Mesothelial cell of epicardium (in vitro differentiated cells): ENCODE measurements around the gene NFAM1. TPM values are rescaled to one million over a fixed set of nuclear protein-coding genes. Genes with fewer than 3 reads are reported as not detected.
A peak's percentile ranks its signal among the peaks of the same experiment; 100 is the strongest.

Source experiments
- DNase-seq, 2 experiments: peaks; one replicate each; pipeline ENCODE4 v3.0.0; 2021; ENCODE audit warnings: low spot score in 2 of 2; ENCODE audit not compliant: unreplicated experiment in 2 of 2
- H3K27ac Mint-ChIP-seq: 2 replicates; pipeline ENCODE4 v1.8.0; 2021; ENCODE audit warnings: mixed read lengths
- H3K27me3 Mint-ChIP-seq: 2 replicates; pipeline ENCODE4 v1.8.0; 2021; ENCODE audit warnings: low read depth, mixed read lengths
- H3K36me3 Mint-ChIP-seq: 2 replicates; pipeline ENCODE4 v1.8.0; 2021; ENCODE audit warnings: mixed read lengths
- H3K4me1 Mint-ChIP-seq: 2 replicates; pipeline ENCODE4 v1.8.0; 2021; ENCODE audit warnings: mixed read lengths
- H3K4me3 Mint-ChIP-seq: 2 replicates; pipeline ENCODE4 v1.8.0; 2021; ENCODE audit warnings: mild to moderate bottlenecking, moderate library complexity, mixed read lengths
- H3K9me3 Mint-ChIP-seq: 2 replicates; pipeline ENCODE4 v1.8.0; 2021; ENCODE audit warnings: mixed read lengths
- total RNA-seq: library from RNA; stranded (reverse); gene quantifications from 3 replicates; pipeline ENCODE4 v1.2.1, GENCODE V29; 2021
- TF ChIP-seq, protein P1 (sequence below): fragments of 200-600 bp; sonication (generic); IDR thresholded peaks from one replicate; pipeline ENCODE4 v1.5.0; 2021; ENCODE audit warnings: antibody characterized with exemption; ENCODE audit not compliant: unreplicated experiment

Gene NFAM1
- total RNA-seq, 1 donor from 2014 or later, result 0.34 TPM

- Mint-ChIP-seq H3K9me3 (no peaks in the 10 kb centered on the region), H3K4me1 (peaks cover 38% of the 10 kb centered on the region), H3K27ac (no peak overlapping the region), H3K27me3 (peaks cover 7% of the 10 kb centered on the region), H3K36me3 (no peaks in the 10 kb centered on the region), H3K4me3 (no peak overlapping the region)
- TF ChIP-seq, protein P1, sequence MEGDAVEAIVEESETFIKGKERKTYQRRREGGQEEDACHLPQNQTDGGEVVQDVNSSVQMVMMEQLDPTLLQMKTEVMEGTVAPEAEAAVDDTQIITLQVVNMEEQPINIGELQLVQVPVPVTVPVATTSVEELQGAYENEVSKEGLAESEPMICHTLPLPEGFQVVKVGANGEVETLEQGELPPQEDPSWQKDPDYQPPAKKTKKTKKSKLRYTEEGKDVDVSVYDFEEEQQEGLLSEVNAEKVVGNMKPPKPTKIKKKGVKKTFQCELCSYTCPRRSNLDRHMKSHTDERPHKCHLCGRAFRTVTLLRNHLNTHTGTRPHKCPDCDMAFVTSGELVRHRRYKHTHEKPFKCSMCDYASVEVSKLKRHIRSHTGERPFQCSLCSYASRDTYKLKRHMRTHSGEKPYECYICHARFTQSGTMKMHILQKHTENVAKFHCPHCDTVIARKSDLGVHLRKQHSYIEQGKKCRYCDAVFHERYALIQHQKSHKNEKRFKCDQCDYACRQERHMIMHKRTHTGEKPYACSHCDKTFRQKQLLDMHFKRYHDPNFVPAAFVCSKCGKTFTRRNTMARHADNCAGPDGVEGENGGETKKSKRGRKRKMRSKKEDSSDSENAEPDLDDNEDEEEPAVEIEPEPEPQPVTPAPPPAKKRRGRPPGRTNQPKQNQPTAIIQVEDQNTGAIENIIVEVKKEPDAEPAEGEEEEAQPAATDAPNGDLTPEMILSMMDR, result no peak
- no peak for DNase-seq
Observed at GRCh38 chr22:42343531-42344081, 88.6 kb downstream of the NFAM1 start.

DNA sequence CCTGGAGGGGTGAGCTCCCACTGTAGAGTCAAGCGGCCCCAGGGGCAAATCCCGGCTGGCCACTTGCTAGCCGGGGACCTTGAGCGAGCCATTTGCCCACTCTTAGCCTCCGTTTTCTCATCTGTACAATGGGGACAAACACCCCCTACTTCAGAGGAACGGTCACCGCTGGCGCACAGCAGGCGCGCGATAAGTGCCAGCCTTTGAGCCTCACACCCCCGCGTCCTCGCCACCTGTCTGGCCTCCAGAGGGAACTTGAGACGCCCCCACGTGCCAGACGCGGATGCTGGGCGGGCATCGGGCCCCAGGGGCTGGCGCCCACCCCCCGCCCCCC, 89.1 kb downstream of the NFAM1 start:
- peaks cover 9% of the 10 kb centered on the region for H3K27me3 Mint-ChIP-seq
- H3K9me3 Mint-ChIP-seq, result no peaks in the 10 kb centered on the region
- no peaks in the 10 kb centered on the region for H3K36me3 Mint-ChIP-seq
- DNase-seq, result no peak
- TF ChIP-seq, protein P1, result no peak
- peak overlapping the region; percentile 47 for H3K27ac Mint-ChIP-seq
- peak overlapping the region; percentile 66 for H3K4me3 Mint-ChIP-seq
- peaks cover 33% of the 10 kb centered on the region for H3K4me1 Mint-ChIP-seq

- Mint-ChIP-seq H3K36me3 (no peaks in the 10 kb centered on the region), H3K27me3 (peaks cover 14% of the 10 kb centered on the region), H3K9me3 (no peaks in the 10 kb centered on the region), H3K4me1 (peaks cover 29% of the 10 kb centered on the region), H3K4me3 (peak overlapping the region; percentile 66), H3K27ac (peak overlapping the region; percentile 47)
- TF ChIP-seq, protein P1, result no peak
- DNase-seq, result no peak
Observed at GRCh38 chr22:42342426-42343120, 89.6 kb downstream of the NFAM1 start.

GRCh38 chr22:42341779-42342178, 90.4 kb downstream of the NFAM1 start:
- Mint-ChIP-seq H3K27ac (peak overlapping the region; percentile 47), H3K9me3 (no peaks in the 10 kb centered on the region), H3K4me3 (peak overlapping the region; percentile 66), H3K27me3 (peaks cover 21% of the 10 kb centered on the region), H3K4me1 (peaks cover 27% of the 10 kb centered on the region), H3K36me3 (no peaks in the 10 kb centered on the region)
- no peak for DNase-seq
- TF ChIP-seq, protein P1, result no peak

GRCh38 chr22:42340829-42341383, 91.3 kb downstream of the NFAM1 start:
- peaks cover 27% of the 10 kb centered on the region for H3K4me1 Mint-ChIP-seq
- peak in 1 of 2 experiments; percentile 66 for DNase-seq
- H3K27ac Mint-ChIP-seq, result peak overlapping the region; percentile 39
- peaks cover 25% of the 10 kb centered on the region for H3K27me3 Mint-ChIP-seq
- peak overlapping the region; percentile 56 for H3K4me3 Mint-ChIP-seq
- TF ChIP-seq, protein P1, result no peak
- H3K36me3 Mint-ChIP-seq, result no peaks in the 10 kb centered on the region
- H3K9me3 Mint-ChIP-seq, result no peaks in the 10 kb centered on the region
